Smooth muscle cell (in vitro differentiated cells): Measurements from ENCODE around the gene MELTF. TPM values are rescaled to one million over a fixed set of nuclear protein-coding genes. Genes with fewer than 3 reads are reported as not detected.

ENCODE experiments used
- DNase-seq: peaks from one replicate; lab custom pipeline; 2025; ENCODE audit not compliant: unreplicated experiment; lab: John Stamatoyannopoulos, UW
- H2AFZ ChIP-seq: fragments of 200-600 bp; sonication (generic); 2 replicates; pipeline ENCODE4 v1.6.0; 2016; ENCODE audit warnings: antibody characterized with exemption, low read depth, mild to moderate bottlenecking
- H3F3A ChIP-seq: fragments of 200-600 bp; sonication (generic); 2 replicates; pipeline ENCODE4 v1.6.0; 2017; ENCODE audit warnings: antibody characterized with exemption, low read depth
- H3K27ac ChIP-seq: fragments of 200-600 bp; sonication (generic); 2 replicates; pipeline ENCODE4 v1.5.1; 2016; ENCODE audit warnings: low read depth, mild to moderate bottlenecking
- H3K27me3 ChIP-seq: fragments of 200-600 bp; sonication (generic); 2 replicates; pipeline ENCODE4 v1.6.1; 2016; ENCODE audit warnings: low read depth, mild to moderate bottlenecking
- H3K36me3 ChIP-seq: fragments of 200-600 bp; sonication (generic); 2 replicates; pipeline ENCODE4 v1.5.1; 2016; ENCODE audit warnings: low read depth
- H3K4me1 ChIP-seq: fragments of 200-600 bp; sonication (generic); 2 replicates; pipeline ENCODE4 v1.5.1; 2016; ENCODE audit warnings: low read depth
- H3K4me2 ChIP-seq: fragments of 200-600 bp; sonication (generic); 2 replicates; pipeline ENCODE4 v1.6.0; 2016; ENCODE audit warnings: mild to moderate bottlenecking
- H3K4me3 ChIP-seq: fragments of 200-600 bp; sonication (generic); 2 replicates; pipeline ENCODE4 v1.5.1; 2016; ENCODE audit warnings: mild to moderate bottlenecking
- H3K79me2 ChIP-seq: fragments of 200-600 bp; sonication (generic); 2 replicates; pipeline ENCODE4 v1.6.0; 2016; ENCODE audit warnings: low read depth, mild to moderate bottlenecking
- H3K9ac ChIP-seq: fragments of 200-600 bp; sonication (generic); 2 replicates; pipeline ENCODE4 v1.6.0; 2016; ENCODE audit warnings: low read depth
- H3K9me3 ChIP-seq: fragments of 200-600 bp; sonication (generic); replicated peaks from 2 replicates; pipeline ENCODE4 v1.5.1; 2016; ENCODE audit warnings: low read depth
- H4K20me1 ChIP-seq: fragments of 200-600 bp; sonication (generic); 2 replicates; pipeline ENCODE4 v1.6.0; 2016; ENCODE audit warnings: low read depth
- CTCF ChIP-seq: fragments of 200-600 bp; sonication (generic); IDR thresholded peaks from 2 replicates; pipeline ENCODE4 v1.5.1; 2017; ENCODE audit warnings: borderline replicate concordance, mild to moderate bottlenecking, antibody characterized with exemption; ENCODE audit not compliant: insufficient read depth, poor library complexity, severe bottlenecking
- WGBS: methylation state at CpG from one replicate; pipeline ENCODE4 v1.1.7; 2016; ENCODE audit warnings: low lambda C conversion rate; 5-methylcytosine and 5-hydroxymethylcytosine counted together
- polyA plus RNA-seq: library from polyadenylated mRNA; unstranded; fragments of >200 nt; fragmentation: Nextera tagmentation; extraction: Ambion mirVana; gene quantifications from 2 replicates; pipeline ENCODE4 v1.2.1, GENCODE V29; 2016
- total RNA-seq: library from RNA; depleted of rRNA; stranded (reverse); fragments of >200 nt; gene quantifications from 2 replicates; pipeline ENCODE4 v1.2.3, GENCODE V29; 2014

Gene MELTF
- total and polyA plus RNA-seq, 2 experiments from 2014 or later, result 3.7 to 8.6 TPM

- Histone ChIP-seq H3F3A (no peaks in the 10 kb centered on the region), H3K4me1 (no peaks in the 10 kb centered on the region), H3K9ac (no peak overlapping the region), H3K4me2 (no peak overlapping the region), H3K27me3 (no peaks in the 10 kb centered on the region), H4K20me1 (no peaks in the 10 kb centered on the region), H3K79me2 (no peaks in the 10 kb centered on the region), H3K9me3 (no peaks in the 10 kb centered on the region), H3K4me3 (no peak overlapping the region), H3K36me3 (no peaks in the 10 kb centered on the region), H3K27ac (no peak overlapping the region), H2AFZ (no peak overlapping the region)
- no peak for TF ChIP-seq CTCF
- 91% methylated on average over 8 of the region's 8 CpGs for WGBS
- DNase-seq, result no peak
Observed at GRCh38 chr3:197007953-197008352, 21.7 kb downstream of the MELTF start.

GRCh38 chr3:197007296-197007940 lies 22.2 kb downstream of the MELTF start:
- H3F3A ChIP-seq, result no peaks in the 10 kb centered on the region
- H3K4me1 ChIP-seq, result peaks cover 1% of the 10 kb centered on the region
- no peak overlapping the region for H3K27ac ChIP-seq
- H3K4me3 ChIP-seq, result no peak overlapping the region
- H3K27me3 ChIP-seq, result no peaks in the 10 kb centered on the region
- H3K9ac ChIP-seq, result no peak overlapping the region
- no peaks in the 10 kb centered on the region for H3K79me2 ChIP-seq
- no peak overlapping the region for H3K4me2 ChIP-seq
- TF ChIP-seq CTCF, result no peak
- WGBS, result 77% methylated on average over 12 of the region's 12 CpGs
- H2AFZ ChIP-seq, result no peak overlapping the region
- DNase-seq, result no peak
- no peaks in the 10 kb centered on the region for H4K20me1 ChIP-seq
- no peaks in the 10 kb centered on the region for H3K36me3 ChIP-seq
- no peaks in the 10 kb centered on the region for H3K9me3 ChIP-seq

- DNase-seq, result no peak
- 100% methylated on average over 5 of the region's 5 CpGs for WGBS
- H3K4me2 ChIP-seq, result no peak overlapping the region
- H3K9me3 ChIP-seq, result no peaks in the 10 kb centered on the region
- no peaks in the 10 kb centered on the region for H3K27me3 ChIP-seq
- peaks cover 4% of the 10 kb centered on the region for H3K4me1 ChIP-seq
- no peaks in the 10 kb centered on the region for H3K79me2 ChIP-seq
- H2AFZ ChIP-seq, result no peak overlapping the region
- H3K27ac ChIP-seq, result no peak overlapping the region
- no peaks in the 10 kb centered on the region for H3K36me3 ChIP-seq
- no peak for TF ChIP-seq CTCF
- no peak overlapping the region for H3K4me3 ChIP-seq
- H3K9ac ChIP-seq, result no peak overlapping the region
- H3F3A ChIP-seq, result no peaks in the 10 kb centered on the region
- H4K20me1 ChIP-seq, result no peaks in the 10 kb centered on the region
Observed at GRCh38 chr3:197006860-197007259, 22.8 kb downstream of the MELTF start.

- DNase-seq, result no peak
- no peaks in the 10 kb centered on the region for H4K20me1 ChIP-seq
- H3K27me3 ChIP-seq, result no peaks in the 10 kb centered on the region
- H3K36me3 ChIP-seq, result no peaks in the 10 kb centered on the region
- H3F3A ChIP-seq, result no peaks in the 10 kb centered on the region
- H3K9me3 ChIP-seq, result no peaks in the 10 kb centered on the region
- no peak overlapping the region for H3K9ac ChIP-seq
- H3K79me2 ChIP-seq, result no peaks in the 10 kb centered on the region
- H3K4me1 ChIP-seq, result peaks cover 4% of the 10 kb centered on the region
- WGBS, result 95% methylated on average over 11 of the region's 11 CpGs
- no peak overlapping the region for H3K4me2 ChIP-seq
- no peak overlapping the region for H3K27ac ChIP-seq
- TF ChIP-seq CTCF, result no peak
- H2AFZ ChIP-seq, result no peak overlapping the region
- no peak overlapping the region for H3K4me3 ChIP-seq
Observed at GRCh38 chr3:197006446-197006845, 23.2 kb downstream of the MELTF start.
